GM12878 (cell line): ENCODE measurements around the gene CDSN. TPM values are rescaled to one million over a fixed set of nuclear protein-coding genes. Genes with fewer than 3 reads are reported as not detected.

Experiments used
- ATAC-seq: fragments of 200-7000 bp; cut with Tn5 transposase; 3 replicates; pipeline ENCODE4 v1.9.1; 2020; ENCODE audit warnings: mild to moderate bottlenecking, moderate library complexity
- BruUV-seq: library from RNA; stranded (reverse); fragments of 400-500 nt; replicated peaks from 2 replicates; lab custom pipeline; 2021; lab: Mats Ljungman, UMichigan
- CTCF ChIA-PET: fragments of 300-600 bp; sonication (Branson Sonifier 250); formaldehyde crosslinking; extraction: SDS; loops from one replicate; lab custom pipeline; 2021; ENCODE audit warnings: inconsistent platforms; lab: Yijun Ruan, JAX
- POLR2A ChIA-PET: fragments of 350-600 bp; formaldehyde crosslinking; extraction: SDS; loops from one replicate; lab custom pipeline; 2021; ENCODE audit warnings: inconsistent platforms; lab: Charles Lee
- RAD21 ChIA-PET: fragments of 300-600 bp; sonication (Branson Sonifier 250); formaldehyde crosslinking; loops from one replicate; lab custom pipeline; 2023; ENCODE audit warnings: antibody characterized with exemption; ENCODE audit not compliant: unreplicated experiment; lab: Charles Lee
- SMC1A ChIA-PET: fragments of 300-600 bp; sonication (Branson Sonifier 250); formaldehyde crosslinking; loops from one replicate; lab custom pipeline; 2023; ENCODE audit not compliant: unreplicated experiment, uncharacterized antibody; lab: Charles Lee
- DNase-seq: peaks from one replicate; pipeline ENCODE4 v3.0.0-alpha.2; 2011; ENCODE audit warnings: low read depth, low spot score
- FAIRE-seq: peaks from 3 replicates; lab custom pipeline; 2011; peaks lifted over from hg19 to GRCh38; lab: Jason Lieb, UNC
- H2AFZ ChIP-seq: 2 replicates; pipeline ENCODE4 v1.6.0; 2011; ENCODE audit warnings: low read depth, low read length, control low read depth; ENCODE audit not compliant: control insufficient read depth
- H3K27ac ChIP-seq: 2 replicates; pipeline ENCODE4 v1.5.1; 2011; ENCODE audit warnings: control low read depth; ENCODE audit not compliant: control insufficient read depth, insufficient read depth
- H3K27me3 ChIP-seq, 2 experiments: replicated peaks in 1 of 2; 2 replicates each; pipeline versions ENCODE4 v1.6.0 to v1.6.1; 2011; ENCODE audit warnings: low read length in 1 of 2; ENCODE audit not compliant: control insufficient read depth in 2 of 2, insufficient read depth in 2 of 2
- H3K36me3 ChIP-seq, 2 experiments: 2 replicates each; pipeline ENCODE4 v1.5.1; 2011; ENCODE audit warnings: low read length in 1 of 2; ENCODE audit not compliant: control insufficient read depth in 2 of 2, insufficient read depth in 2 of 2
- H3K4me1 ChIP-seq: 2 replicates; pipeline ENCODE4 v1.6.1; 2011; ENCODE audit warnings: mild to moderate bottlenecking, low read length, moderate library complexity, mixed read lengths; ENCODE audit not compliant: control insufficient read depth, insufficient read depth
- H3K4me2 ChIP-seq: 2 replicates; pipeline ENCODE4 v1.6.0; 2011; ENCODE audit warnings: control low read depth; ENCODE audit not compliant: control insufficient read depth, insufficient read depth
- H3K4me3 ChIP-seq: fragments of 200-600 bp; sonication (generic); 2 replicates; pipeline ENCODE4 v1.5.1; 2016
- H3K79me2 ChIP-seq: 2 replicates; pipeline ENCODE4 v1.6.0; 2011; ENCODE audit warnings: low read length; ENCODE audit not compliant: control insufficient read depth, insufficient read depth
- H3K9ac ChIP-seq: 2 replicates; pipeline ENCODE4 v1.8.0; 2011; ENCODE audit warnings: low read length, control low read depth, mixed read lengths; ENCODE audit not compliant: control insufficient read depth, insufficient read depth
- H3K9me3 ChIP-seq: replicated peaks from 3 replicates; pipeline ENCODE4 v1.5.1; 2011; ENCODE audit warnings: mild to moderate bottlenecking, low read length; ENCODE audit not compliant: control insufficient read depth, insufficient read depth
- H4K20me1 ChIP-seq: 2 replicates; pipeline ENCODE4 v1.6.0; 2011; ENCODE audit not compliant: control insufficient read depth, insufficient read depth
- CBFB ChIP-seq: IDR thresholded peaks from 2 replicates; pipeline ENCODE4 v1.6.1; 2016; ENCODE audit warnings: antibody characterized with exemption, low read depth
- CREB1 ChIP-seq: IDR thresholded peaks from 2 replicates; pipeline ENCODE4 v1.6.1; 2012; ENCODE audit warnings: low read depth, mild to moderate bottlenecking, inconsistent platforms
- CREM ChIP-seq: IDR thresholded peaks from 2 replicates; pipeline ENCODE4 v1.6.1; 2014; ENCODE audit warnings: antibody characterized with exemption, low read depth
- HDAC6 ChIP-seq: fragments of 200-600 bp; sonication (generic); IDR thresholded peaks from one replicate; pipeline ENCODE4 v1.8.0; 2017; ENCODE audit warnings: antibody characterized with exemption; ENCODE audit not compliant: unreplicated experiment
- HDGF ChIP-seq: fragments of 450-650 bp; IDR thresholded peaks from 2 replicates; pipeline ENCODE4 v1.6.1; 2016; ENCODE audit warnings: antibody characterized with exemption
- KLF5 ChIP-seq: fragments of 450-650 bp; IDR thresholded peaks from 2 replicates; pipeline ENCODE4 v1.6.1; 2014; ENCODE audit warnings: mild to moderate bottlenecking; ENCODE audit not compliant: partially characterized antibody
- SP1 ChIP-seq: IDR thresholded peaks from one replicate; pipeline ENCODE4 v1.6.1; 2011; ENCODE audit warnings: low read depth, low read length
- ZNF274 ChIP-seq: IDR thresholded peaks from one replicate; pipeline ENCODE4 v1.8.0; 2011; ENCODE audit not compliant: insufficient read length, insufficient read depth
- WGBS: methylation state at CpG from one replicate; pipeline ENCODE4 v1.1.6; 2016; ENCODE audit warnings: low lambda C conversion rate; ENCODE audit not compliant: insufficient replicate concordance, insufficient coverage; ENCODE audit errors: missing lambda C conversion rate; 5-methylcytosine and 5-hydroxymethylcytosine counted together
- in situ Hi-C: fragments of 300-500 bp; cut with MboI; formaldehyde crosslinking; loops from 9 replicates; pipeline ENCODE4 v1.14.3; 2018; ENCODE audit warnings: mixed read lengths
- intact Hi-C: fragments of 100-400 bp; cut with micrococcal nuclease; formaldehyde crosslinking; loops from one replicate; pipeline ENCODE4 v1.14.2; 2022; ENCODE audit not compliant: unreplicated experiment
- polyA plus RNA-seq, 11 experiments: library from polyadenylated mRNA; depleted of rRNA in 4 of 11; unstranded in 6 of 11; stranded (reverse) in 5 of 11; fragments of >200 nt; fragmentation: Nextera tagmentation in 4 of 11; fragmentation: Illumina TruSeq in 1 of 11; extraction: Ambion mirVana in 4 of 11; extraction: Trizol in 1 of 11; gene quantifications; 1 replicate in 1 of 11; 2 replicates in 10 of 11; pipeline versions ENCODE4 v1.2.1 to v1.2.3, GENCODE V29; 2011 to 2016; ENCODE audit warnings: inconsistent platforms in 2 of 11, missing spikeins in 2 of 11, low read depth in 1 of 11
- total RNA-seq, 4 experiments: library from RNA; depleted of rRNA in 3 of 4; stranded (reverse); fragments of >200 nt in 3 of 4; fragmentation: Illumina TruSeq in 1 of 4; extraction: Trizol in 1 of 4; gene quantifications; 2 replicates each; pipeline versions ENCODE4 v1.2.1 to v1.2.3, GENCODE V29; 2013 to 2021
- TF ChIP-seq, protein P1 (sequence below): fragments of 450-650 bp; IDR thresholded peaks from 2 replicates; pipeline ENCODE4 v1.6.1; 2014; ENCODE audit warnings: mild to moderate bottlenecking

Gene CDSN
- total and polyA plus RNA-seq, 10 of the 15 experiments (the other 5 are each of a cell fraction or from before 2014, with no cell fraction given), result 0.01 TPM; not detected in 9

DNA sequence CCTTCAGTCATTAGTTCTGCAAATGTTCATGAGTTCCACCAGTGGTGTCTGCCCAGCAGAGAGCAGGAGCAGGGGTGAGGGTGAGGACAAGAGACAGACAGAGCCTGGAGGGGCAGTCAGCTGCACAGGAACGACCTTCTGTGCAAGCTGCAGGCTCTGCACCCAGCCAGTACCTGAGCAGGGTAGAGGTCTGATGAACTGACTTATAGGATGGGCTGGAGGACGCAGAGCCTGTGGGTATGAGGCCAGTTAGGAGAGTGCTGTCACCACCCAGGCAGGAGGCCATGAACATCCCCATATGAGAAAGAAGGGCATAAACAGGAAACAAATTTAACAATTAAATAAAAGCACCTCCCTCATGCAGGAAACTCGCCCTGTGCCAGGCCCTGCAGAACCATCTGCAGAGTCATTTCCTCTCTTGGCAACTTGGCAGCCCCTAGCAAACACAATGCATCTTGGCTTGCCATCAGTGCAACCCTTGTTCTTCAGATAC lies 25.8 kb downstream of the CDSN start:
- Histone ChIP-seq H3K4me3 (no peak overlapping the region), H3K27ac (no peak overlapping the region), H3K9ac (no peak overlapping the region), H4K20me1 (no peaks in the 10 kb centered on the region), H3K79me2 (no peaks in the 10 kb centered on the region), H3K4me1 (no peaks in the 10 kb centered on the region), H3K9me3 (no peaks in the 10 kb centered on the region), H2AFZ (no peak overlapping the region), H3K27me3 (peaks cover 0 to 2% of the 10 kb centered on the region in 2 experiments; a peak in 2 of 4 replicates), H3K36me3 (no peaks in the 10 kb centered on the region), H3K4me2 (no peak overlapping the region)
- TF ChIP-seq, protein P1, sequence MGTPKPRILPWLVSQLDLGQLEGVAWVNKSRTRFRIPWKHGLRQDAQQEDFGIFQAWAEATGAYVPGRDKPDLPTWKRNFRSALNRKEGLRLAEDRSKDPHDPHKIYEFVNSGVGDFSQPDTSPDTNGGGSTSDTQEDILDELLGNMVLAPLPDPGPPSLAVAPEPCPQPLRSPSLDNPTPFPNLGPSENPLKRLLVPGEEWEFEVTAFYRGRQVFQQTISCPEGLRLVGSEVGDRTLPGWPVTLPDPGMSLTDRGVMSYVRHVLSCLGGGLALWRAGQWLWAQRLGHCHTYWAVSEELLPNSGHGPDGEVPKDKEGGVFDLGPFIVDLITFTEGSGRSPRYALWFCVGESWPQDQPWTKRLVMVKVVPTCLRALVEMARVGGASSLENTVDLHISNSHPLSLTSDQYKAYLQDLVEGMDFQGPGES, result no peak
- no peak for TF ChIP-seq KLF5
- no peak for TF ChIP-seq ZNF274
- no peak for TF ChIP-seq CBFB
- TF ChIP-seq HDAC6, result no peak
- no peak for TF ChIP-seq CREB1
- no peak for TF ChIP-seq HDGF
- TF ChIP-seq SP1, result no peak
- no peak for TF ChIP-seq CREM
- whole genome bisulfite sequencing, result 0% methylated on average over 3 of the region's 3 CpGs
- ATAC-seq (no peak), DNase-seq (no peak), FAIRE-seq (no peak)
- BruUV-seq, result no TSS peak
- ChIA-PET POLR2A (no interaction called here), CTCF (interaction anchor here (0.9 to 3.6 kb wide), 5 partner anchors 8 to 267 kb away, joined by 3 to 13 read pairs (median 3); no protein-coding TSS in a partner anchor), RAD21 (interaction anchor here (2.5 kb wide), 1 partner anchor 15 kb away, joined by 6 read pairs; no protein-coding TSS in a partner anchor), SMC1A (no interaction called here)
- intact Hi-C loops (no loop called here), in situ Hi-C loops (loop anchor here (10.0 kb wide), 1 partner anchor 630 kb away; no protein-coding TSS in a partner anchor)
